HepG2 (cell line): ENCODE results near the gene MYCBPAP. TPM values are rescaled to one million over a fixed set of nuclear protein-coding genes. Genes with fewer than 3 reads are reported as not detected.

Experiments used
- EHMT2 ChIP-seq: fragments of 200-600 bp; sonication (generic); IDR thresholded peaks from 2 replicates; pipeline ENCODE4 v1.7.0; 2017; ENCODE audit warnings: antibody characterized with exemption, low read depth, low read length, borderline replicate concordance
- IKZF4 ChIP-seq: sonication (generic); formaldehyde crosslinking; IDR thresholded peaks from 2 replicates; pipeline ENCODE4 v1.5.1; 2020; ENCODE audit warnings: borderline replicate concordance, mild to moderate bottlenecking, low read depth, missing genetic modification reagents; ENCODE audit errors: not compliant biosample characterization
- LBX2 ChIP-seq: sonication (generic); formaldehyde crosslinking; IDR thresholded peaks from 2 replicates; pipeline ENCODE4 v1.5.0; 2020; ENCODE audit warnings: missing genetic modification reagents, mild to moderate bottlenecking, borderline replicate concordance
- RORA ChIP-seq: sonication (generic); formaldehyde crosslinking; IDR thresholded peaks from 2 replicates; pipeline ENCODE4 v1.5.0; 2020; ENCODE audit warnings: mild to moderate bottlenecking, missing genetic modification reagents, moderate library complexity
- SMAD9 ChIP-seq: sonication (generic); formaldehyde crosslinking; IDR thresholded peaks from 2 replicates; pipeline ENCODE4 v1.5.1; 2020; ENCODE audit warnings: mild to moderate bottlenecking, missing genetic modification reagents
- ZFP36L2 ChIP-seq: sonication (generic); formaldehyde crosslinking; IDR thresholded peaks from 2 replicates; pipeline ENCODE4 v1.4.0; 2020; ENCODE audit warnings: missing genetic modification reagents
- ZFP82 ChIP-seq: sonication (generic); formaldehyde crosslinking; IDR thresholded peaks from 2 replicates; pipeline ENCODE4 v1.5.1; 2020; ENCODE audit warnings: mild to moderate bottlenecking, missing genetic modification reagents, borderline replicate concordance
- ZKSCAN1 ChIP-seq: fragments of 150-350 bp; IDR thresholded peaks from 2 replicates; pipeline ENCODE4 v1.6.1; 2014; ENCODE audit warnings: low read length
- ZMYM2 ChIP-seq: sonication (generic); formaldehyde crosslinking; IDR thresholded peaks from 2 replicates; pipeline ENCODE4 v1.8.0; 2022; ENCODE audit warnings: mild to moderate bottlenecking, missing genetic modification reagents
- ZNF12 ChIP-seq: sonication (generic); formaldehyde crosslinking; IDR thresholded peaks from 2 replicates; pipeline ENCODE4 v1.5.0; 2020; ENCODE audit warnings: missing genetic modification reagents
- ZNF124 ChIP-seq: sonication (generic); formaldehyde crosslinking; IDR thresholded peaks from 2 replicates; pipeline ENCODE4 v1.4.0; 2020; ENCODE audit warnings: missing genetic modification reagents
- ZNF282 ChIP-seq: fragments of 450-650 bp; IDR thresholded peaks from 2 replicates; pipeline ENCODE4 v1.6.1; 2018; ENCODE audit not compliant: partially characterized antibody
- ZNF382 ChIP-seq: sonication (generic); formaldehyde crosslinking; IDR thresholded peaks from 2 replicates; pipeline ENCODE4 v1.5.0; 2020; ENCODE audit warnings: missing genetic modification reagents, mild to moderate bottlenecking, borderline replicate concordance
- polyA plus RNA-seq, 8 experiments: library from polyadenylated mRNA; depleted of rRNA in 3 of 8; stranded (reverse) in 7 of 8; unstranded in 1 of 8; fragments of >200 nt; fragmentation: Illumina TruSeq in 4 of 8; extraction: Trizol in 4 of 8; gene quantifications; 2 replicates each; pipeline versions ENCODE4 v1.2.1 to v1.2.3, GENCODE V29; 2011 to 2016; ENCODE audit warnings: low read depth in 4 of 8, missing spikeins in 1 of 8, mixed read lengths in 1 of 8; ENCODE audit not compliant: insufficient read depth in 1 of 8
- total RNA-seq, 5 experiments: library from RNA; depleted of rRNA; stranded (reverse); fragments of >200 nt; fragmentation: Illumina TruSeq; extraction: Trizol; gene quantifications; 2 replicates each; pipeline ENCODE4 v1.2.3, GENCODE V29; 2016; ENCODE audit warnings: low read depth in 1 of 5
- TF ChIP-seq, protein P1 (sequence below): sonication (generic); formaldehyde crosslinking; IDR thresholded peaks from 2 replicates; pipeline ENCODE4 v1.9.0; 2021; ENCODE audit warnings: mild to moderate bottlenecking, missing genetic modification reagents
- TF ChIP-seq, protein P2 (sequence below): sonication (generic); formaldehyde crosslinking; IDR thresholded peaks from 2 replicates; pipeline ENCODE4 v1.8.1; 2023; ENCODE audit warnings: mild to moderate bottlenecking, inconsistent platforms, moderate library complexity, missing genetic modification reagents, borderline replicate concordance
- TF ChIP-seq, protein P3 (sequence below): sonication (generic); formaldehyde crosslinking; IDR thresholded peaks from 2 replicates; pipeline ENCODE4 v1.4.0; 2020; ENCODE audit warnings: missing genetic modification reagents

The MYCBPAP gene
- total and polyA plus RNA-seq, 2 of the 13 experiments (the other 11 are each of a cell fraction or from before 2014, with no cell fraction given), result 0.22 to 0.24 TPM

- TF ChIP-seq, protein P1, sequence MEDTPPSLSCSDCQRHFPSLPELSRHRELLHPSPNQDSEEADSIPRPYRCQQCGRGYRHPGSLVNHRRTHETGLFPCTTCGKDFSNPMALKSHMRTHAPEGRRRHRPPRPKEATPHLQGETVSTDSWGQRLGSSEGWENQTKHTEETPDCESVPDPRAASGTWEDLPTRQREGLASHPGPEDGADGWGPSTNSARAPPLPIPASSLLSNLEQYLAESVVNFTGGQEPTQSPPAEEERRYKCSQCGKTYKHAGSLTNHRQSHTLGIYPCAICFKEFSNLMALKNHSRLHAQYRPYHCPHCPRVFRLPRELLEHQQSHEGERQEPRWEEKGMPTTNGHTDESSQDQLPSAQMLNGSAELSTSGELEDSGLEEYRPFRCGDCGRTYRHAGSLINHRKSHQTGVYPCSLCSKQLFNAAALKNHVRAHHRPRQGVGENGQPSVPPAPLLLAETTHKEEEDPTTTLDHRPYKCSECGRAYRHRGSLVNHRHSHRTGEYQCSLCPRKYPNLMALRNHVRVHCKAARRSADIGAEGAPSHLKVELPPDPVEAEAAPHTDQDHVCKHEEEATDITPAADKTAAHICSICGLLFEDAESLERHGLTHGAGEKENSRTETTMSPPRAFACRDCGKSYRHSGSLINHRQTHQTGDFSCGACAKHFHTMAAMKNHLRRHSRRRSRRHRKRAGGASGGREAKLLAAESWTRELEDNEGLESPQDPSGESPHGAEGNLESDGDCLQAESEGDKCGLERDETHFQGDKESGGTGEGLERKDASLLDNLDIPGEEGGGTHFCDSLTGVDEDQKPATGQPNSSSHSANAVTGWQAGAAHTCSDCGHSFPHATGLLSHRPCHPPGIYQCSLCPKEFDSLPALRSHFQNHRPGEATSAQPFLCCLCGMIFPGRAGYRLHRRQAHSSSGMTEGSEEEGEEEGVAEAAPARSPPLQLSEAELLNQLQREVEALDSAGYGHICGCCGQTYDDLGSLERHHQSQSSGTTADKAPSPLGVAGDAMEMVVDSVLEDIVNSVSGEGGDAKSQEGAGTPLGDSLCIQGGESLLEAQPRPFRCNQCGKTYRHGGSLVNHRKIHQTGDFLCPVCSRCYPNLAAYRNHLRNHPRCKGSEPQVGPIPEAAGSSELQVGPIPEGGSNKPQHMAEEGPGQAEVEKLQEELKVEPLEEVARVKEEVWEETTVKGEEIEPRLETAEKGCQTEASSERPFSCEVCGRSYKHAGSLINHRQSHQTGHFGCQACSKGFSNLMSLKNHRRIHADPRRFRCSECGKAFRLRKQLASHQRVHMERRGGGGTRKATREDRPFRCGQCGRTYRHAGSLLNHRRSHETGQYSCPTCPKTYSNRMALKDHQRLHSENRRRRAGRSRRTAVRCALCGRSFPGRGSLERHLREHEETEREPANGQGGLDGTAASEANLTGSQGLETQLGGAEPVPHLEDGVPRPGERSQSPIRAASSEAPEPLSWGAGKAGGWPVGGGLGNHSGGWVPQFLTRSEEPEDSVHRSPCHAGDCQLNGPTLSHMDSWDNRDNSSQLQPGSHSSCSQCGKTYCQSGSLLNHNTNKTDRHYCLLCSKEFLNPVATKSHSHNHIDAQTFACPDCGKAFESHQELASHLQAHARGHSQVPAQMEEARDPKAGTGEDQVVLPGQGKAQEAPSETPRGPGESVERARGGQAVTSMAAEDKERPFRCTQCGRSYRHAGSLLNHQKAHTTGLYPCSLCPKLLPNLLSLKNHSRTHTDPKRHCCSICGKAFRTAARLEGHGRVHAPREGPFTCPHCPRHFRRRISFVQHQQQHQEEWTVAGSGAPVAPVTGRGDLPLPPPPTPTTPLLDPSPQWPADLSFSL (CRISPR knock-in tag), result no peak
- TF ChIP-seq IKZF4 (CRISPR knock-in tag), result no peak
- TF ChIP-seq ZNF124 (CRISPR knock-in tag), result peak; percentile 87; the same call in 1 of the 2 replicates
- no peak for TF ChIP-seq ZFP36L2 (CRISPR knock-in tag)
- TF ChIP-seq EHMT2, result no peak
- TF ChIP-seq, protein P2, sequence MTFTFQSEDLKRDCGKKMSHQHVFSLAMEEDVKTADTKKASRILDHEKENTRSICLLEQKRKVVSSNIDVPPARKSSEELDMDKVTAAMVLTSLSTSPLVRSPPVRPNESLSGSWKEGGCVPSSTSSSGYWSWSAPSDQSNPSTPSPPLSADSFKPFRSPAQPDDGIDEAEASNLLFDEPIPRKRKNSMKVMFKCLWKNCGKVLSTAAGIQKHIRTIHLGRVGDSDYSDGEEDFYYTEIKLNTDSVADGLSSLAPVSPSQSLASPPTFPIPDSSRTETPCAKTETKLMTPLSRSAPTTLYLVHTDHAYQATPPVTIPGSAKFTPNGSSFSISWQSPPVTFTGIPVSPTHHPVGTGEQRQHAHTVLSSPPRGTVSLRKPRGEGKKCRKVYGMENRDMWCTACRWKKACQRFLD (CRISPR knock-in tag), result no peak
- no peak for TF ChIP-seq ZNF12
- TF ChIP-seq RORA (CRISPR knock-in tag), result no peak
- no peak for TF ChIP-seq SMAD9 (CRISPR knock-in tag)
- TF ChIP-seq ZNF382 (CRISPR knock-in tag), result no peak
- no peak for TF ChIP-seq LBX2 (CRISPR knock-in tag)
- no peak for TF ChIP-seq ZMYM2 (CRISPR knock-in tag)
- TF ChIP-seq ZNF282, result no peak
- TF ChIP-seq, protein P3, sequence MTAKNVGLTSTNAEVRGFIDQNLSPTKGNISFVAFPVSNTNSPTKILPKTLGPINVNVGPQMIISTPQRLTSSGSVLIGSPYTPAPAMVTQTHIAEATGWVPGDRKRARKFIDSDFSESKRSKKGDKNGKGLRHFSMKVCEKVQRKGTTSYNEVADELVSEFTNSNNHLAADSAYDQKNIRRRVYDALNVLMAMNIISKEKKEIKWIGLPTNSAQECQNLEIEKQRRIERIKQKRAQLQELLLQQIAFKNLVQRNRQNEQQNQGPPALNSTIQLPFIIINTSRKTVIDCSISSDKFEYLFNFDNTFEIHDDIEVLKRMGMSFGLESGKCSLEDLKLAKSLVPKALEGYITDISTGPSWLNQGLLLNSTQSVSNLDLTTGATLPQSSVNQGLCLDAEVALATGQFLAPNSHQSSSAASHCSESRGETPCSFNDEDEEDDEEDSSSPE (CRISPR knock-in tag), result peak; percentile 52
- no peak for TF ChIP-seq ZKSCAN1
- no peak for TF ChIP-seq ZFP82 (CRISPR knock-in tag)
Measured at GRCh38 chr17:50542795-50543774, 34.8 kb downstream of the MYCBPAP start (continued).
